ENCODE measurements around the gene CD302. TPM values are rescaled to one million over a fixed set of nuclear protein-coding genes. Genes with fewer than 3 reads are reported as not detected.
A peak's percentile ranks its signal among the peaks of the same experiment; 100 is the strongest.
"Not testable (repeated sequence)": the region's sequence is repeated elsewhere in the genome, so short reads cannot be mapped to it uniquely, and the experiment has no call there.

The CD302 gene, protein sequence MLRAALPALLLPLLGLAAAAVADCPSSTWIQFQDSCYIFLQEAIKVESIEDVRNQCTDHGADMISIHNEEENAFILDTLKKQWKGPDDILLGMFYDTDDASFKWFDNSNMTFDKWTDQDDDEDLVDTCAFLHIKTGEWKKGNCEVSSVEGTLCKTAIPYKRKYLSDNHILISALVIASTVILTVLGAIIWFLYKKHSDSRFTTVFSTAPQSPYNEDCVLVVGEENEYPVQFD
- total RNA-seq, result 25.2 TPM

DNA sequence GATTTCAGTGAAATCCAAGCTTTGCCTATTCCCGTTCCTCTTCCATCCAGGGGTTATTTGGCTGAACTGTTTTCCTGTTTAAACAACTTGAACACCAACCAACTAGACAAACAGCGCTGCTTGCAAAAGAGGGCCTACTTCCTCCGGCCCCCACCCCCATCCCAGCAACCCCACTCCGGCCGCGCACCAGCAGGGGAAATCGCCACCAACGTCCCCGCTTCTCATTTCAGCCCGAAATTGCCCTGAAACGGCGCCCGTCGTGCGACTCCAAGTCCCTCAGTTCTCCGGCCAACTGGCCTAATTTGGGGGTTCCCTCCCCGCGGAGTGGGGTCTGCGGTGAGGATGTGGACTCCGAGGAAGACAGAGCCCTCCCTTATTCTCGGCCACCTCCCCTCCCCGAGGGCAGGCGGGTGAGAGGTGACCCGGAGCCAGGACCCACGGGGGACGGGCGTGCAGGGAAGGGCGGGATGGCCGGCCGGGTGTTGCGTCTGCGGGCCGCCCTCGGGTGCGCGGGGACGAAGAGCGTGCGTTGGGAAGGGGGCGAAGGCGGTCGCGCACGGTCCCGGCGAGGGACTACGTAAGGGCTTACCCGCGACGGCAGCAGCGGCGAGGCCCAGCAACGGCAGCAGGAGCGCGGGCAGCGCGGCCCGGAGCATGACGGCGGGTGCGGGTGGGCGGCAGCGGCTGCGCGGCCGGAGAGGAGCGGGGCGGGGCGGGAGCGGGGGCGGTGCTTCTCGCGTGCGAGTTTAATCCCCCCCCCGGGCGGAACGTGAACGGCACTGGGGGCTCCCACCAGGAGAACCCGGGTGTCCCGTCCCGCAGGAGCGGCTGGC, at the start of gene CD302:
Gene CD302 (minus strand): TSS at position 666 of the 833 bp plus-strand sequence. CDS start 10 bp downstream, at position 656.
- DNase-seq (ENCODE audit: low spot score), result peak; percentile 74

DNA sequence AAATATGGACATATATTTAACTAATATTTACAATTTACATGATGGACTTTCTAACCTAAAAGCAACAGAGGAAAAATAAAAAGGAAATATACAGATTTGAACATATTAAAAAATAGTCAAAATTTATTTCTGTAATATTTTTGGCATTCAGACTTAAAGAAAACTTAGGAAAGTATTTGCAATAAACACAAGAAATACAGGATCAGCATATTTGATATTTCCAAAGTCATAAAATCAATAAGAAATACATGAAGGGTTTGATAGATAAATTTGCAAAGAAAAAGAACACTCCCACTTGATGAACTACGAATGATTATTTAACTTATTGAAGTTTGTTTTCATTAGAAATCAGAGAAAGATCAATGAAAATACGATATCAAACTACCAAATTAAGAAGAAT, 48.6 kb upstream of the CD302 start:
- DNase-seq (ENCODE audit: low spot score), result no peak

DNA sequence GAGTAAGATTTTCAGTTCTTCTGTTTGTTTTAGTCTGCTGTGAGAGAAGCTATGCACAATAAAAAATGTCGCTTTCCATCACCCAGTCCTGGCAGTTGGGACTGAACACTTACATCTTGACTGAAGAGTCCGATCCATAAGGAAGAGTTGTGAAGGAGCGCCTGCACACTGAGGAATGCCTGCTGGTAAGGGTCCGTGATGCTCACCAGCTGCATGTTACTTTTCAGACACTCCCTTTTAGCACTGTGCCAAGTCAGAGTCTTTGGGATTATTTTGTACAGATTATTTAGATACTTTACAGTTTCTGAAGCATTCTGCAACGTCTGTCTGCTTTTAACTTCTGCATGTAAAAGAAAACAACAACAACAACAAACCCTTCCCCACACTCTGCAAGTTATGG, 42.6 kb upstream of the CD302 start:
- no peak for DNase-seq (ENCODE audit: low spot score)

DNA sequence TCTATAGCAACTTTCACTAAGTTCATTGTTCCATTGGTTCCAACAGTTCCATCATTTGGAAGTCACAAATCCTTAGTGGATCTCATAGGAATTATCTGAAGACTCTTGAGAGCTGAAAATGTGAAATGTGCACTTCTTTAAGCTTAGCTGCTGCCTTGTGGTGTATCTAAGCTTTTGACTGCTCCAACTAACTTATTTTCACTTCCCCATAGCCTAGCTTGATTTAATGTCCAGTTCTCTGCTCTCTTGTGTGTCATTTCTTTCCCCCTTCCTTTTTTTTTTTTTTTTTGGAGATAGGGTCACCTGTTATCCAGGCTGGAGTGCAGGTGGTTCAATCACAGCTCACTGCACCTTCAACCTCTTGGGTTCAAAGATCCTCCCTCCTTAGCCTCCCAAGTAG, 34.9 kb upstream of the CD302 start:
- DNase-seq (ENCODE audit: low spot score), result no peak

DNA sequence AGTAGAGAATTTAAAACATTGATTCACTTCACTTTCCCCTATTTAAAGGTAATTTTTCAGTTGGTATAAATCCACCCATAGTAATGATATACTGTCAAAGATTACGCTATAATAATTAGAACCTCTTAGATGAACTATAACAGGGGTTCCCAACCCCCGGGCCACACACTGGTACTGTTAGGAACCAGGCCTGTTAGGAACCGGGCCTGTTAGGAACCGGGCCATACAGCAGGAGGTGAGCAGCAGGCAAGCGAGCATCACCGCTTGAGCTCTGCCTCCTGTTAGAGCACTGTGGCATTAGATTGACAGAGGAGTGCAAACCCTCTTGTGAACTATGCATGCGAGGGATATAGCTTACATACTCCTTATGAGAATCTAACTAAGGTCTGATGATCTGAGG, 34.0 kb upstream of the CD302 start:
- no peak for DNase-seq (ENCODE audit: low spot score)

DNA sequence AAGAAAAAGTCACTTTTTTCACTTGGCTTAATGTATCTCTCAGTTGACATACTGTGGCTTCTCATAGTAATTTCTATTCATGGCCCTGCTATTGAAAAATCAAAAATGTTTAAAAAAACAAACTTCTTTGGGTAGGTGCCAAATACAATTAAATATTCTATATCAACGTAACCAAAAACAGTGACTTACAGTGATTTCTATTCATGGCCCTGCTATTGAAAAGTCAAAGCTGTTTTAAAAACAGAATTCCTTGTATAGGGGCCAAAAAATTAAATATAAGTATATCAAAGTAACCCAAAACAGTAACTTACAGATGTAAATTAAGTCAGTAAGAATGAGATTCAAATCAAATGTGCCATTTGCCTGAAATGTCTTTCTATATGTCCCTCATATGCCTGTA, 31.4 kb upstream of the CD302 start:
- no peak for DNase-seq (ENCODE audit: low spot score)

DNA sequence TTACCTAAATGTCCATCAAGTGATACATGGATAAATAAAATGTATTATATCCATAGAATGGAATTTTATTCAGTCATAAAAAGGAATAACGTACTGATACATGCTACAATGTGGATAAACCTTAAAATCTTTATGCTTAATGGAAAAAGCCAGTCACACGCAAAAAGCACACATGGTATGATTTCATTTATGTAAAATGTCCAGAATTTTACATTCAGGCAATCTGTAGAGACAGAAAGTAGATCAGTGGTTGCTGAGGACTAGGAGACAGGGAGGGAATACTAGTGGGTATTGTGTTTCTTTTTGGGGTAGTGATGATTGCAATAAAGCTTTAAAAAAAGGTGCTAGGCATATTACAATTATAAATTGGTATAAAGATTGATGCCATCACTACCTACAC, 30.7 kb upstream of the CD302 start:
- DNase-seq (ENCODE audit: low spot score), result no peak

DNA sequence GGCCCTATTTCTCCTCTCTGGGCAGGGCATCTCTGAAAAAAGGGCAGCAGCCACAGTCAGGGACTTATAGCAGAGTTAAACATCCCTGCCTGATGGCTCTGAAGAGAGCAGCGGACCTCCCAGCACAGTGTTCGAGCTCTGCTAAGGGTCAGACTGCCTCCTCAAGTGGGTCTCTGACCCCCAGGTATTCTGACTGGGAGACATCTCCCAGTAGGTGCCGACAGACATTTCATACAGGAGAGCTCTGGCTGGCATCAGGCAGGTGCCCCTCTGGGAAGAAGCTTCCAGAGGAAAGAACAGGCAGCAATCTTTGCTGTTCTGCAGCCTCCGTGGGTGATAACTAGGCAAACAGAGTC, 24.4 kb upstream of the CD302 start:
- not testable (repeated sequence) for DNase-seq (ENCODE audit: low spot score)

DNA sequence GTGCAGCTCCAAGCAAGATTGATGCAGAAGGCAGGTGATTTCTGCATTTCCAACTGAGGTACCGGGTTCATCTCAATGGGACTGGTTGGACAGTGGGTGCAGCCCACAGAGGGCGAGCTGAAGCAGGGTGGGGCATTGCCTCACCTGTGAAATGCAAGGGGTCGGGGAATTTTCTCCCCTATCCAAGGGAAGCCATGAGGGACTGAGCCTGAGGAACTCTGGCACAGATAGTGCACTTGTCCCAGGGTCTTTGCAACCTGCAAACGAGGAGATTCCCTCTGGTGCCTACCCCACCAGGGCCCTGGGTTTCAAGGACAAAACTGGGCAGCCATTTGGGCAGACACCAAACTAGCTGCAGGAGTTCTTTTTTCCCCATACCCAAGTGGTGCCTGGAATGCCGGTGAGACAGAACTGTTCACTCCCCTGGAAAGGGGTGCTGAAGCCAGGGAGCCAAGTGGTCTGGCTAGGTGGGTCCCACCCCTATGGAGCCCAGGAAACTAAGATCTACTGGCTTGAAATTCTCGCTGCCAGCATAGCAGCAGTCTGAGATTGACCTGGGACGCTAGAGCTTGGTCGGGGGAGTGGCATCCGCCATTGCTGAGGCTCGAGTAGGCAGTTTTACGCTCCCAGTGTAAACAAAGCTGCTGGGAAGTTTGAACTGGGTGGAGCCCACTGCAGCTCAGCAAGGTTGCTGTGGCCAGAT, 23.9 kb upstream of the CD302 start:
- not testable (repeated sequence) for DNase-seq (ENCODE audit: low spot score)

DNA sequence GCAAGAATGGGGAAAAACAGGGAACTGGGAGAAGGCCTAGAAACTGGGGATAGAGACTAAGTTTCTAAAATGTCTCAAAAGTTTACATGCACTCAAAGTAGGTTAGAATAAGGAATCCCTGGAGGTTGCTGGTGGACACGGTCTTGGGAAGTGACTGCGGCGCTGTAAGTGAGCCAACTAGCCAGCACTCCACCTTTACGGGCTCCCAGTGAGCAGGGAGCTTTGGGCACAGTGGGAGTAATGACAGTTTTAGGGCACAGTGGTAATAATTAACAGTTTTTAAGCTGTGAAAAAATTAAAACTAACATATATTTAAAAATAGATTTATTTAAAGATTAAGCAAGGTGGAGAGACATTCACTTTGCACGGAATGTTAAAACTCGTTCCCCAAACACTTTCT, 20.9 kb upstream of the CD302 start:
- DNase-seq (ENCODE audit: low spot score), result no peak

DNA sequence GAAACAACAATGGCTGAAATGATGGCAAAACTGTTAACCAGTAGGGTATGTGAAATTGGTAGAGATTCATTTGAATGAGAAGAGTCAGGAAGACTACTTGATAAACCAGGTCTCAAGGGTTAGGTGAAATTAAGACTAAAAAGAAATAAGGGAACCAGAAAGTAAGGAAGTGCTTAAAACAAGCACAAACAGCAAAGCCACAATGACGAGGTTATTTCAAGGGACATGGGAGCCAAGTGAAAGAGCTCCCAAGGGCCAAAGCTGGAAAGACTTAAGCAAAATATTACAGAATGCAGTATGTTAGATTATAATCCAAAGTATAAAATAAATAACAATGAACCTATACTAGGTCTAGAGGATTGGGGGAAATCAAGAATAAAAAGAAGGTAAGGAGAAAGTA, 19.3 kb upstream of the CD302 start:
- no peak for DNase-seq (ENCODE audit: low spot score)

DNA sequence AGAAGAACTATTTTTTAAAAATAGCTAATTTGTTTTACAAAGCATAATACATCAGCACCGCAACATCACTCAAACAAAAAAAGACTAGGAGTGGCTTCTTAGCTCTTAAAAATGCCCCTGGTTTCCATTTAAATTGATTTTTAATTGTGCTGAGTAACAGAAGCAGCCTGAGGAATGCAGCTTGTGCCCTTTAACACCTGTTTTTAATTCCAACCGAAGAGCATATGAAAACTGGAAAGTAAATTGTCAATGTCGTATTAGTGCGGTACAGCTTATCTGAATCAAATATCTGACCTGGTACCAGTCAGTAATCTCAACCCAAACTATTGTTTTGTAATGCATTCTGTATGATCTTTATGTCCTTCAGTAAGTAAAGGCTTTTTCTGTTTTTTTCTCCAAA, 13.2 kb upstream of the CD302 start:
- DNase-seq (ENCODE audit: low spot score), result no peak

DNA sequence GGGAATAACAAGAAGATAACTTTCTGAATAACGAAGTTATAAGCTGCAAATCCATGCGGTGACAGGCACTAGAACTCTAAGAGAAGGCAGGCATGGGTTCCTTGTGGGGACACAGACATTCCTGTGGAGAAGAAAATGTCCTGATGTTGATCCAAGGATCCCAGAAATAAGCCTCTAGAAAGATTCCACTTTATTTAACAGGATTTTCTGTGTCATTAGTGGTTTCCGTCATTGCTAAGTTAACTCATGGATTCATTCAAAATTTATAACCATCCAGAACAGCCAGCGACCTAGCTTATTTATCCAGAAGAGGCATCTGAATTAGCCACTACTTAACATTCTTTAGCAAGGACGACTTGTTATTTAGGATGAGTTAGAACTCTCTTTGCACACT, 10.0 kb upstream of the CD302 start:
- no peak for DNase-seq (ENCODE audit: low spot score)

DNA sequence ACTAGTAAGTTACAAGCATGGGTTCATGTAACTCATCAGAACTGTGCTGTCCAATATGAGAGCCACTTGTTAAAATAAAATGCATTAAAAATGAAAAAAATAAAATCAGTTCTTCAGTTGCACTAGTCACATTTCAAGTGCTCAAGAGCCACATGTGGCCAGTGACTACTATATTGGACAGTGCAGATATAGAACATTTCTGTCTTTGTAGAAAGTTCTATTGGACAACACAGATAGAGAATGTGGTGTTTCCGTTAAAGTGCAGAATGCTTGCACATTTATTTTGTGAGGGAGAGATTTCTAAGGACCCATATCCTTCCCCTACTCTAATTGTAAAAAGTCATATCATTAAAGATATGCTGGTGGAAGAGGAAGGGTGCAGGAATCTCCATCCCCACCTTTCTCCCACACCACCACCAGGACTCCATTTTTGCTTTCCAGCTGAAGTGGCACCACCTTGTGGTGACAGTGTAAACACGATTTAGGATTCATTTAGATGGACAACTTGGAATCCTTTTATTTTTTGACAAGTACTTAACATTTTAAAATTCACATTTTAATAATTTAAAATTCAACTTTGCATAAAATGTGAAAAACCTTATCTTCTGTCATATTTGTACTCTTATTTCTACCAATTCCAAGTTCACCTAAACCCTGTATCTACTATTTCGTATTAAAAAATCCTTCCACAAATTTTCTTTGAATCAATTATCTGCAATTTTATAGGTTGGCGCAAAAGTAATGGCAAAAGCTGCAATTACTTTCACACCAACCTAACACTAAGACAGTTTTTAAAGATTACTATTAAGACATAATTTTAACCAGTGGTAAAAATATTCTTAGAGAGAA, 9.4 kb upstream of the CD302 start:
- no peak for DNase-seq (ENCODE audit: low spot score)

DNA sequence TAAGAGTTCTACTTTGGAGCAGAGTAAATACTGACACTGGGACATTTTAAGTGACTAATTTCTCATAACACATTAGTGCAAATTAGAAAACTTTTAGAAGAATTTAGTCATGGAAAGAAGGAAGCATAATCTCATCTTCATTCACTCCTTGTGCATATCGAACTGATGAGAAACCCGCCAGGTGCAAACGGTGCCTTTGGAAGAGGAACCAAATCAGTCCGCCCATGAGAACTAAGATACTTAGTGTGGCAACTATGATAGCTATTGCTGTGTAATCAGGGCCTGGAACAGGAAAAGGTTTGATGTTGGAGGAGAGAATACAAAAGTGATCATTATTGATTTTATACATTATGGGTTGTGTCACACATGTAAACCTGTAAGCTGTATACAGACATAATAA, 6.9 kb upstream of the CD302 start:
- DNase-seq (ENCODE audit: low spot score), result no peak

DNA sequence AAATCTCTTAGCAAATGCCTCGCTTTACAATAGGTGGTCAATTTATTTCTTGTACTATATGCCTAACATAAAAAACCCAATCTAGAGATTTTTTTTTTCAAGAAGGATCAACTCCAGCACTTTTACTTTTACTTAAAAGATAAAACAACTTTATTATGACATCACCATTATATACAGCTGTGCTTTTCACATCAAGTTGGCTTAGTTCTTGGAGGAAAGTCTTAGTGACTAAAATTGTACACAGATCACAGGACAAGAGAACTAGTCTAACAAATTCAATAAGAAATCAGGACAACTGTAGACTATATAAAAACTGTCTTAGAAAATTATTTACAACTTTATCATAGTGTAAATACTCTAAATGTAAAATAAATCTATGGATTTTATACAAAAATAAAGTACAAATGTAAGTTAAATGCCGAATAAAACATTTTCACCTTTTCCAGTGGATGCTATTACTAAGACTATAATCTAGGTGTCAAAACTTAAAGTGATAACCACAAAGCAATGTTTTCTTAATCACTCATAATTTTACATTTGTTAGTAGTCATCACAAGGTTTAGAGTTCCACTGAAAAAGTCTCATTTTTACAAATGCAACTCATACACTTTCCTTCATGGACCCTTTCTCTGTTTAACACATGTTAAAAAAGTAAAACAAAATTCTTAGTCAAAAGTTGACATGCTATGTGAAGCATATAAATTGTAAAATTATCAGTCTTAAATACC, 5.4 kb upstream of the CD302 start:
- no peak for DNase-seq (ENCODE audit: low spot score)

DNA sequence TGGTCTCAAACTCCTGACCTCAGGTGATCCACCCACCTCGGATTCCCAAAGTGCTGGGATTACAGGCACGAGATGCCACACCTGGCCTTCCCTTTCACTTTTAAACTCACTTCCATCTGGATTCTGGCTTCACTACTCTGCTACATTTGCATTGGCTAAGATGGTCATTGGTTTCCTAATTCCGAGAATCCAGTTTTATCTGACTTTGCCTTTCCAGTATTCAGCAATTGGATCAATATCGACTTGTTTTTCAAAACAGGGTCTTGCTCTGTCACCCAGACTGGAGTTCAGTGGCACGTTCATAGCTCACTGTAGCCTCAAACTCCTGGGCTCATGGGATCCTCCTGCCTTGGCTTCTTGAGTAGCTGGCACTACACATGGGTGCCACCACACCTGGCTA, 4.7 kb upstream of the CD302 start:
- no peak for DNase-seq (ENCODE audit: low spot score)

DNA sequence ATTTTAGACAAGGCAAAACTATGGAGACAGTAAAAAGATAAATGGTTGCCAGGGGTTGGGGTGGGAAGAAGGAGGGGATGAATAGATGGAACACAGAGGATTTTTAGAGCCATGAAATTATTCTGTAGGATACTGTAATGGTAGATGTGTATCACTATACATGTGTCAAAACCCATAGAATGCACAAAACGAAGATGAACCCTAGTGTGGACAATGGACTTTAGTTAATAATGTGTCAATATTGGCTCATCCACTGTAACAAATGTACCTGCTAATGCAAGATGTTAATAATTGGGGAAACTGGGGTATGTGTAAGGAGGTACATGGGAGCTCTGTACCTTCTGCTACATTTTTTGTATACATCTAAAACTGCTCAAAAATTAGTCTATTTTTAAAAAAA, 1.8 kb upstream of the CD302 start:
- no peak for DNase-seq (ENCODE audit: low spot score)

DNA sequence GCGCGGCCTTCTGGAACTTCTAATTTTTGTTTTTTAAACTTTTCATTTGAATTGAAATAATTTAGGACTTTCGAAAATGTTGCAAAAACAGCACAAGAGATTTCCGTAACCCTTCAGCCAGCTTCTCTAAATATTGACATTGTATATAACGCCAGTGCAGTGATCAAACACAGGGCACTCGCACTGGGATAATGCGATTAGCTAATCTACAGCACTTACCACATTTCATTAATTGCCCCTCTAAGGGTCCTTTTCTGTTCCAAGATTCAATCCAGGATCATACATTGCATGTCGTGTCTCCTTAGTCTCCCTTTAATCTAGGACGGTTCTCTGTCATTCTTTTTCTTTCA, 343 bp upstream of the CD302 start:
- no peak for DNase-seq (ENCODE audit: low spot score)

DNA sequence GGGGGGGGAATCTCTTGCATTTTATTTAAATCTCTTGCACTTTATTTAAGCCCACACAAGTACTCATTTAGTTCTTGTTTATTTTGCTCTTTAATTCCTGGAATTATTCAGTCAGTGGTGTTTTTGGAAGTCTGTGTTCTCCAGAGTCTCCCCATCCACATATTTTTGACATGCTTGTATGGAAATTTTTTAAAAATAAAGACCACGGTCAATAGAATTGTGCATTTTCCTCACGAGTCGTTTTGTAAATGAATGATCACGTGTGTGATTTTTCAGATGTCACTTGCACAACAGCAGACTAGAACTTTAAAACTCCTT, 824 bp downstream of the CD302 start:
- DNase-seq (ENCODE audit: low spot score), result no peak

DNA sequence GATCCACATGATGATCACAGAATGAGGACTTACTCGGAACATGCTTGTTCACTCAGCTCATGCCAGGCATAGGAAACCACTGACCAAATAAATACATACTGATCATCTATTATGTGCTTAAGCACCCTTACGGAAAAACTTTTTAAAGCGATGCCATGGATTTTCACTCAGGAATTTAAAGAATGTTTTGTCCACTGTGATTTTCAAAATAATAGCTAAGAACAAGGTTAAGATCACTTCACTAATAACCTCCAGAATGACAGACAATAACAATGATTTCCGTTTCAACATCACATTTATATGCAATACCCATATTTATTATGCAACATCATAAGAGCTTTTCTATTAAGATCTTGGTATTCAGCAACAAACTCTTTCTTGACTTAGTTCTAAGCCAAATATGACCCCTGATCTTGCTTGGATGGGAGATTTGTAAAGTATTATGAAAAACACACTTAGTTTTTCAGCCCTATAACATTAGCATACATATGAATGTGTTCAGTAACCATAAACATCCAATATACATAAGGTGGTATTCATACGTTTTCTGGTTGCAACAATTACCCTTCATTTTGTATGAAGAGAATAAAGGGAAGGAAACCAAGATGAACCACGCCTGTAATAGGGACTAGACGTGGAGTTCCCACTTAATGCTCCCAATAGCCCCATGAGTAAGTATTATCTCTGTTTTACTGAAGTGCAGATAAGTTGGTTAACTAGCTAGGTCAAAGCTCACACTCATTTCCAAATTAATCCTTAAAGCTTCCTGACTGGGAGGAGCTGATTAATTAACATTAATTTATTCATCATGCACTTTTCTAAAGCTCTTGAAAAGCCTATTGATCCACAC, 1.9 kb downstream of the CD302 start:
- DNase-seq (ENCODE audit: low spot score), result no peak

All from ureter (tissue), 1 donor.